Lung (tissue), 12 donors: ENCODE results near the gene SLC12A7. TPM values are rescaled to one million over a fixed set of nuclear protein-coding genes. Genes with fewer than 3 reads are reported as not detected.

Source experiments
- ATAC-seq: fragments of 200-7000 bp; cut with Tn5 transposase; one replicate; pipeline ENCODE4 v1.9.1; 2020; ENCODE audit warnings: moderate number of reproducible peaks; ENCODE audit not compliant: insufficient read depth, low FRiP score
- DNase-seq, 3 donors: peaks; one replicate each; pipeline ENCODE4 v3.0.0-alpha.2; 2013 to 2017
- H3K27ac ChIP-seq, 2 donors: one replicate each; pipeline ENCODE4 v1.5.1; 2013; ENCODE audit warnings: mild to moderate bottlenecking in 2 of 2, moderate library complexity in 2 of 2, control low read depth in 1 of 2, inconsistent platforms in 1 of 2, low read depth in 1 of 2, low read length in 1 of 2
- H3K27me3 ChIP-seq, 3 donors: one replicate each; pipeline ENCODE4 v1.5.1; 2013; ENCODE audit warnings: low read length in 2 of 3; ENCODE audit not compliant: control insufficient read depth in 3 of 3, insufficient read depth in 3 of 3
- H3K36me3 ChIP-seq, 4 donors: one replicate each; pipeline ENCODE4 v1.5.1; 2013; ENCODE audit warnings: low read length in 4 of 4, mild to moderate bottlenecking in 1 of 4, moderate library complexity in 1 of 4; ENCODE audit not compliant: control insufficient read depth in 4 of 4, insufficient read depth in 4 of 4
- H3K4me1 ChIP-seq, 5 donors: one replicate each; pipeline ENCODE4 v1.5.1; 2013; ENCODE audit warnings: low read length in 5 of 5, mild to moderate bottlenecking in 2 of 5, moderate library complexity in 1 of 5; ENCODE audit not compliant: control insufficient read depth in 5 of 5, insufficient read depth in 5 of 5
- H3K4me3 ChIP-seq: one replicate; pipeline ENCODE4 v1.5.1; 2013; ENCODE audit warnings: mild to moderate bottlenecking, control low read depth, moderate library complexity
- H3K9ac ChIP-seq, 2 donors: one replicate each; pipeline ENCODE4 v1.5.1; 2013; ENCODE audit warnings: low read length in 2 of 2, control low read depth in 1 of 2; ENCODE audit not compliant: insufficient read depth in 1 of 2
- H3K9me3 ChIP-seq, 4 donors: one replicate each; pipeline ENCODE4 v1.5.1; 2013; ENCODE audit warnings: low read length in 3 of 4, mild to moderate bottlenecking in 1 of 4, moderate library complexity in 1 of 4; ENCODE audit not compliant: control insufficient read depth in 4 of 4, insufficient read depth in 3 of 4
- WGBS, 2 donors: extraction: QIAGEN DNeasy Blood & Tissue Kit; methylation state at CpG; one replicate each; pipeline ENCODE4 v1.1.7; 2013; 5-methylcytosine and 5-hydroxymethylcytosine counted together
- polyA plus RNA-seq, 2 donors: library from polyadenylated mRNA; stranded (reverse); fragments of 200-250 nt; gene quantifications; one replicate each; pipeline ENCODE4 v1.2.1, GENCODE V29; 2013
- total RNA-seq, 2 donors: library from RNA; depleted of rRNA in 1 of 2; stranded (reverse); fragments of >200 nt in 1 of 2; gene quantifications; one replicate each; pipeline ENCODE4 v1.2.1, GENCODE V29; 2014 to 2021
- TF ChIP-seq, protein P1 (sequence below): IDR thresholded peaks from 2 replicates; pipeline ENCODE4 v1.5.1; 2012; ENCODE audit warnings: mild to moderate bottlenecking; ENCODE audit errors: control extremely low read depth, extremely low read depth
- donor health status: control.
- donor health status: control.
- donor health status: Bipolar disorder and iron deficiency.
- donor health status: healthy.
- donor health status: DM: yes; HTN: yes; CAD: no.

Gene SLC12A7
- total and polyA plus RNA-seq, 4 donors: 14.8 to 50.4 (median 39.8) TPM

DNA sequence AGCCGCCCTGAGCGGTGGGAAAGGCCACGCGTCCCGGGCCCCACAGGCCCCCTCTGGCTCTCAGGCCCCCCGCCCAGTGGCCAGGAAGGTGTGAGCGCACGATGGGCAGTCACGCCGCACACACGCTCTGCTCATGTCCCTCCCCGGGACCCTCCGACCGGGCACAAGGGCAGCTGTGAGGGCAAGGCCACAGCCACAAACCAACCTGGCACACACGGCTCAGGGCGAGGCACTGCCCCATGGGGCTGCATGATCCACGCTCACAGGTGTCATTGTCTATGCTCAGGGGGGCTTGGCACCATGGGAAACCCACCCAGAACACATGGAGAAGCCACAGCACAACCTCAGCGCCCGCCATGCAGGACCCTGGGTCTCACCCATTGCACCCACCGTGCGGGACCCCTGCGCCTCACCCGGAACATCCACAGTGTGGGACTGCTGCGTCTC, 51.3 kb downstream of the SLC12A7 start:
- H3K9ac ChIP-seq: no peak overlapping the region
- 82 to 90% methylated on average over 24 of the region's 24 CpGs for WGBS, 2 donors
- H3K9me3 ChIP-seq: no peaks in the 10 kb centered on the region
- no peak overlapping the region for H3K4me3 ChIP-seq
- H3K36me3 ChIP-seq: peaks cover 0 to 83% (median 11%) of the 10 kb centered on the region in 4 donors
- no peak overlapping the region for H3K27ac ChIP-seq
- DNase-seq (no peak), ATAC-seq (no peak)
- no peaks in the 10 kb centered on the region for H3K27me3 ChIP-seq
- TF ChIP-seq, protein P1, sequence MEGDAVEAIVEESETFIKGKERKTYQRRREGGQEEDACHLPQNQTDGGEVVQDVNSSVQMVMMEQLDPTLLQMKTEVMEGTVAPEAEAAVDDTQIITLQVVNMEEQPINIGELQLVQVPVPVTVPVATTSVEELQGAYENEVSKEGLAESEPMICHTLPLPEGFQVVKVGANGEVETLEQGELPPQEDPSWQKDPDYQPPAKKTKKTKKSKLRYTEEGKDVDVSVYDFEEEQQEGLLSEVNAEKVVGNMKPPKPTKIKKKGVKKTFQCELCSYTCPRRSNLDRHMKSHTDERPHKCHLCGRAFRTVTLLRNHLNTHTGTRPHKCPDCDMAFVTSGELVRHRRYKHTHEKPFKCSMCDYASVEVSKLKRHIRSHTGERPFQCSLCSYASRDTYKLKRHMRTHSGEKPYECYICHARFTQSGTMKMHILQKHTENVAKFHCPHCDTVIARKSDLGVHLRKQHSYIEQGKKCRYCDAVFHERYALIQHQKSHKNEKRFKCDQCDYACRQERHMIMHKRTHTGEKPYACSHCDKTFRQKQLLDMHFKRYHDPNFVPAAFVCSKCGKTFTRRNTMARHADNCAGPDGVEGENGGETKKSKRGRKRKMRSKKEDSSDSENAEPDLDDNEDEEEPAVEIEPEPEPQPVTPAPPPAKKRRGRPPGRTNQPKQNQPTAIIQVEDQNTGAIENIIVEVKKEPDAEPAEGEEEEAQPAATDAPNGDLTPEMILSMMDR: no peak
- H3K4me1 ChIP-seq: no peaks in the 10 kb centered on the region

DNA sequence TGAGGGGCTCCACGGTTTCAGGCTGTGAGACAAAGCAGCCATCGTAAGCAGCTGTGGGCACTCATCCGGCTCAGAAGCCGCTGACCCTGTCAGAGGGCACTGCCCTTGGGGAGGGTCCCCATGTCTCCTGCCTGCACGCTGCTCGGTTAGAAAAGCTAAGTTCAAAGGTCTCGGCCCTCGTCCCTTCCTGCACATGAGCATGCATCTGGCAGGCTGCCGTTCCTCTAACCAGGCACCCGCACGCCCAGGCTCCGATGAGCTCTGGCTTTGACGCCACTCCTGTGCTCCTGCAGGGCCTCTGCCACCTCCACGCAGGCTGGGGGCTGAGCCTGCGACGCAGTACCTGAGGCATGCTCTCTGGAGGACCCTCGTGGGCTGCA, 52.0 kb downstream of the SLC12A7 start:
- no peaks in the 10 kb centered on the region for H3K9me3 ChIP-seq
- TF ChIP-seq, protein P1: no peak
- H3K36me3 ChIP-seq: peaks cover 0 to 83% (median 15%) of the 10 kb centered on the region in 4 donors
- DNase-seq (no peak), ATAC-seq (no peak)
- H3K4me1 ChIP-seq: no peaks in the 10 kb centered on the region
- no peaks in the 10 kb centered on the region for H3K27me3 ChIP-seq
- no peak overlapping the region for H3K4me3 ChIP-seq
- H3K9ac ChIP-seq: no peak overlapping the region
- no peak overlapping the region for H3K27ac ChIP-seq
- WGBS, 2 donors: 88 to 93% methylated on average over 17 of the region's 17 CpGs

DNA sequence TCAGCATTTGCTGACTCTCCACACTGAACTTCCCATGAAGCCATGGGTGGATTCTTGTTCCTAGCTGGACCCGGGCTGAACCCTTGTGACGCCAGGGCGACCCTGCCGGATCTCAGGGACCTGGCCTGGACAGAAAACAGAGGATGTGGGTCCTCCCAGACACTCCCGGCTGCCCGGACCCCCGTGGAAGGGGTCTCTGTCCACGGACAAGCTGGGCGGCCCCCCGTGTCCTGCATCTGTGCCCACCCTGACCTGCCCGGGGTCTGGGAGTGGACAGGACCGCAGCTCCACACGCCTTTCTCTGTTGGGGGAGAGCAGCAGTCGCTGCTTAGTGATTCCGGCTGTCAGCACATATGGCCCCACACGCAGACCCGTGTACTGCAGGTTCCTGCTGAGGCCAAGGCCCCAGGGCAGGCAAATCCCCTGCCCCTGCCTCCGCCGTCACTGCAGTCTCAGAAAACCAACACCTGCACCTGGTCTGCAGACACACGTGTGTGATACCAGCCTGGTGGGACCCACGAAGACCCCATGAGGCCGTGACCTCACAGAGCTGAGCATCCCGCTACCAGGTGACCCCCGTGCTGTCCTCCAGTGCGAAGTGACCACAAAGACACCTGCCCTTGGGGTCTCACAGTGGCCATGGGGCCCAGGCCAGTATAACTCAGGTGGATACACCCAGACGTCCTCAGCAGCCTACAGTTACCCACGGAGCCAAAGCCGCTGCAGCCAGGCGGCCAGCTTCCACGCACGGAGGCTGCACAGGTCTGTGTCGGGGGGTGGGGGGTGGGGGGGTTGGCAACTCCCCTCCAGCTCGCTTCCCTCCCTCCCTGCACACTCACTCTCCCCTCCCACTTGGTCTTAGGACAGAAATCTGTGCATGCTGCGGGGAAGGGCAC, 52.6 kb downstream of the SLC12A7 start:
- TF ChIP-seq, protein P1: no peak
- Histone ChIP-seq H3K9me3 (no peaks in the 10 kb centered on the region), H3K36me3 (peaks cover 0 to 80% (median 12%) of the 10 kb centered on the region in 4 donors), H3K4me1 (no peaks in the 10 kb centered on the region), H3K27ac (no peak overlapping the region), H3K27me3 (no peaks in the 10 kb centered on the region), H3K4me3 (no peak overlapping the region), H3K9ac (no peak overlapping the region)
- no peak for DNase-seq
- no peak for ATAC-seq
- WGBS, 2 donors: 94% methylated on average over 34 of the region's 34 CpGs
